GM10266 (cell line): ENCODE results near the gene AFMID.

Source experiments
- DNase-seq: peaks from one replicate; pipeline ENCODE4 v3.0.0; 2012; ENCODE audit errors: extremely low spot score
- TF ChIP-seq, protein P1 (sequence below): IDR thresholded peaks from 2 replicates; pipeline ENCODE4 v1.5.1; 2012; ENCODE audit warnings: mild to moderate bottlenecking, low read depth; ENCODE audit not compliant: control insufficient read depth, insufficient read depth; ENCODE audit errors: missing control alignments

Gene AFMID

DNA sequence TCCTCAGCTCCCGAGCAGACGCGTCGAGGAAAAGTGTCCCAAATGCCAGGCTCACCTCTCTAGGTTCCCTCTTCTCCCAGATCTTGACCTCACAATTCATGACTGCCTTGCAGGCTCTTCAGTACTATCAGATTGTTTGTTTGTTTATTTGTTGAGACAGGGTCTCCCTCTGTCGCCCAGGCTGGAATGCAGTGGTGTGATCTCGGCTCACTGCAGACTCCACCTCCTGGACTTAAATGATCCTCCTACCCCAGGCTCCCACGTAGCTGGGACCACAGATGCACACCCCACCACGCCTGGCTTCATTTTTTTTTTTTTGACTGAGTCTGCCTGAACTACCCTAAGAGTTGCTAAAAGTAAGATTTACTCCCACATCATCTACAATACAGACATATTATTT lies 60.1 kb downstream of the AFMID start:
- DNase-seq = no peak
- TF ChIP-seq, protein P1, sequence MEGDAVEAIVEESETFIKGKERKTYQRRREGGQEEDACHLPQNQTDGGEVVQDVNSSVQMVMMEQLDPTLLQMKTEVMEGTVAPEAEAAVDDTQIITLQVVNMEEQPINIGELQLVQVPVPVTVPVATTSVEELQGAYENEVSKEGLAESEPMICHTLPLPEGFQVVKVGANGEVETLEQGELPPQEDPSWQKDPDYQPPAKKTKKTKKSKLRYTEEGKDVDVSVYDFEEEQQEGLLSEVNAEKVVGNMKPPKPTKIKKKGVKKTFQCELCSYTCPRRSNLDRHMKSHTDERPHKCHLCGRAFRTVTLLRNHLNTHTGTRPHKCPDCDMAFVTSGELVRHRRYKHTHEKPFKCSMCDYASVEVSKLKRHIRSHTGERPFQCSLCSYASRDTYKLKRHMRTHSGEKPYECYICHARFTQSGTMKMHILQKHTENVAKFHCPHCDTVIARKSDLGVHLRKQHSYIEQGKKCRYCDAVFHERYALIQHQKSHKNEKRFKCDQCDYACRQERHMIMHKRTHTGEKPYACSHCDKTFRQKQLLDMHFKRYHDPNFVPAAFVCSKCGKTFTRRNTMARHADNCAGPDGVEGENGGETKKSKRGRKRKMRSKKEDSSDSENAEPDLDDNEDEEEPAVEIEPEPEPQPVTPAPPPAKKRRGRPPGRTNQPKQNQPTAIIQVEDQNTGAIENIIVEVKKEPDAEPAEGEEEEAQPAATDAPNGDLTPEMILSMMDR = no peak

DNA sequence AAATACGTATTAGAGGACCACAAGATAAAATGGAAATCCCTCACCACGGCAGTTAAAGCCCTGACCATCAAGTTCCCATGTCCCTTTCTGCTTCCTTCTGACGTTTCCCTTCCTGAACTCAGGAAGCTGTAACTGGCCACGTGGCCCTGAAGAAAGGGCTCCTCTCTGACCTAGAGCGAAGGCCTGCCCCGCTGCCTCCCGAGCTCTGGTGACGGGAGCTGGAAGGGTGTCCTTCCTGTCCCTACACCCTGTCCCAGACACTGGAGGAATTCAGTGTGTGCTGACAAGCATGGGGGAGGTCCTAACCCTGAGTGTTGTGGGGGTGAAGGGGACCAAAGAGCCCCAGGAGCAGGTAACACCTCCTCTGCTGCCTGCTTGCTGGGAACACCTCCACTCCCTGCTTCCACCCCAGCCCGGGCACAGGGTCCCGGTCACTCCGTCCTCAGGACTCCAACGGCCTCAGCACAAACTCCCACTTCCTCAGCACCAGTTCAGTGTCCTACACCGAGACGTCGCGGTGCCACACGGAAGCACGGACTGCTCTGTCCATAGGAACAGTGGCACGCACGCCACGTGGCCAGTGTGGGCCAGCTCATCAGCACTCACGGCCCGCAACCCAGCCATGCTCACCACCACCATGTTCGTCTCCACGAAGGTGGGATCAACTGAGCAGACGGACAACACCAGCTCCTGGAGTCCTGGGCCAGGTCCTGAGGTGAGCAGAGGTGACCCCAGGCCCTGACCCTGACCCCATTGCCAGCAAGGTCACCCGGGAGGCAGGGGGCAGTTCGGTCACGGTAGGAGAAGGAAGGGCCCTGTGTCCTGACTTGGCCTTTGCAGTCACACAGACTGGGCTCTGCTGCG lies 61.1 kb downstream of the AFMID start:
- no peak for DNase-seq
- TF ChIP-seq, protein P1 = no peak

GRCh38 chr17:78249074-78249817 lies 62.1 kb downstream of the AFMID start:
- DNase-seq = no peak
- TF ChIP-seq, protein P1 = no peak

DNA sequence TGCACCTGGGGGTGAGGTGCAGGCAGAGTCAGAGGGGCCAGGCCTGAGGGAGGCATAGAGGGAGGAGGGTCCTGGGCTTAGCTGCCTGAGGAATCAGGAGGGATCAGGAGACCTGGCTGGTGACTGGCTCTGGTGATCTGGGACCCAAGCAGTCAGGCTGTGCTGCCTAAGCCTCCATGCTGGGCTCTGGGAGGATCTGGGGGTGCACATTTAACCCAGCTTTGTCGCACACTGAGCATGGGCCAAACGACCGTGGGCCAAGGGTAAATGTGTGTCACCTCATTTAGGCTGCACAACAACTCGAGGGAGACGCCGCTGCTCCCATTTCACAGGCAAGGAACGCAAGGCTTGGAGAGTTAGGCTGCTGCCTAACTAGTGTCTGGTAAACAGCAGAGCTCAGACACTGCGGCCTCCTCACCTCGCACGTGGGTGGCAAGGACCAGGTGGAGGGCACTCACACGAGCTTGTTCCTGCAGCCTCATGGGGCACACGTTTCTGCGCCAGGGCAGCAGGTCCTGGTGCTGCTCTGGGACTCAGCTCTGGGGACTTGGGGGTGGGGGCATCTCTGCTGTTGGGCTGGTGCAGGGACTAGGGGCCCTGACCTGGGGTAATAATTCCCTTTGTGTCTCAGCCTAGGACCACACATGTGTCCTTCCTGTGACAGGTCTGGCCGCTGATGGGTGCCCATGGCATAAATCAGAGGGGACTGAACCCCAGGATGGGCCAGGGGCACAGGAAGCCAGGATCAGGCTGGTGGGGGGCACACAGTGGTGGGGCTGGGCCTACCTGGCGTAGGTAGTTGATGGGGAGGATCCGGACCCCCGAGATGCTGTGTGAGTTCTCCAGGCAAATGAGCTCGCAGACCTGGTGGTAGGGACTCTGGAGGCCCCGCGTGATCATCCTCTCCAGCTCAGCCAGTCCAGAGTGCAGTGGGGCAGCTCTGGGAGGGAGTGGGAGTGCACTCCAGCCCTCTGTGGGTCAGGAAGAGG lies 63.0 kb downstream of the AFMID start:
- TF ChIP-seq, protein P1 = peak; percentile 2
- no peak for DNase-seq

DNA sequence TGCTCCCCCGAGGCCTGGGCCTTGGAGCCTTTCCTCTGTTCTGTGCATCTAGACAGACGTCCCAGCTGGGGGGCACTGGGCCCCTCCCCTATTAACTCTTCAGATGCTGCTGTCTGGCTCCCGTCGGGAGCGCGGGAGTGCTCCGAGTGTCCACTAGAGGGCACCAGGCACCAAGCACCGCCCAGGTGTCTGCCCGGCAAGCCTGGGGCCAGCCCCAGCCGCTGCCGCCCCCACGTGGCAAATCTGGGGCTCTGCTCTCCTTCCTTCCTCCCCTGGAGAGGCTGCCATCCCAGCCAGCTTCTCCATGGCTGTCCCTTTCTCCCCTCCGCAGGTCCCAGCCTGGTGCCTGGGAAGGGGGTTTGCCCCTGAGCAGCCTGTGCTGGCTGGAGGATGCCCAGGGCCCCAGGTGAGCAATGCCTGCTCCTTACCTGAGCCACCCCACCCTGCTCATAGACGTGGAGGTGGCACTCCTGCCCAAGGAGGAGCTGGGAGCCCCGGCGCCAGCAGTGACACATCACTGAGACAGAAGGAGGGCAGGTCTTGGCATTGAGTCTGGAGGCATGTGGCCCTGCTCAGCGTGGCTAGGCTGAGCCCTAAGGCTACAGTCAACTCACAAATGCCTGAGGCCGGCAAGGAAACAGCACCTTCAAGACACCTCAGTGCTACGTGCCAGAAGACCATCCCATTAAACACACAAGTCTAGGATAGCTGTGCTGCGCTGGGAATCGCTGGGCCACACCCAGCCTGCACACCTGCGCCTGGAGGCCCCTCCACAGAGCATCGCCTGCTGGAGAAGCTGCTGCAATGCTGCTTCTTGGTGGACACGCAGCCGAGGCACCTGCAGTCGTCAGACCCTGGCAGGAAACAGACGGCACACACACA lies 64.0 kb downstream of the AFMID start:
- peak; percentile 94 for DNase-seq
- TF ChIP-seq, protein P1 = peak; percentile 97

DNA sequence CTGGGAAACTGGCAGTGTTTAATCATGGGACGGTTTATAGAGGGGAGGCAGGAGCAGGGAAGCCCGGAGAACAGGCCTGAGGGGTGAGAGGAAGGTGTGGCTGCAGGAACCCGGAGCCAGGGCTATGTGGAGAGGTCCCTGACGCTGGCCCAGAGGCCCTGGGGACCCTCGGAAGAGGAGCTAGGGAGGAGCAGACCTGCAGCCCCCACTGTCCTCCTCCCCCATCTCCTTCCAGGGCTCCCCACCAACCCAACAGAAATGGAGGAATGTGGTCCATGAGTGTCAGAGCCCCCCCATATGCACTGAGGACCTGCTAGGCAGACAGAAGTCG lies 64.6 kb downstream of the AFMID start:
- no peak for DNase-seq
- TF ChIP-seq, protein P1 = no peak
